Uterus (tissue), 4 donors: ENCODE results near the gene EIF4A2. TPM values are rescaled to one million over a fixed set of nuclear protein-coding genes. Genes with fewer than 3 reads are reported as not detected.
A peak's percentile ranks its signal among the peaks of the same experiment; 100 is the strongest.

Experiments
- DNase-seq, 2 donors: peaks; one replicate each; pipeline ENCODE4 v3.0.0-alpha.2; 2019 to 2020
- H3K27ac ChIP-seq, 2 donors: fragments of 200-600 bp; sonication (generic); 1 replicate in 1 of 2; 2 replicates in 1 of 2; pipeline ENCODE4 v1.5.1; 2016 to 2018
- H3K27me3 ChIP-seq, 2 donors: fragments of 200-600 bp; sonication (generic); one replicate each; pipeline ENCODE4 v1.5.1; 2018 to 2019; ENCODE audit warnings: control low read depth in 1 of 2
- H3K36me3 ChIP-seq, 2 donors: fragments of 200-600 bp; sonication (generic); one replicate each; pipeline ENCODE4 v1.5.1; 2019; ENCODE audit warnings: control low read depth in 1 of 2
- H3K4me1 ChIP-seq, 2 donors: fragments of 200-600 bp; sonication (generic); one replicate each; pipeline ENCODE4 v1.5.1; 2018 to 2019; ENCODE audit warnings: control low read depth in 1 of 2
- H3K4me3 ChIP-seq, 2 donors: fragments of 200-600 bp; sonication (generic); 1 replicate in 1 of 2; 2 replicates in 1 of 2; pipeline ENCODE4 v1.5.1; 2018 to 2019; ENCODE audit warnings: mild to moderate bottlenecking in 1 of 2
- H3K9me3 ChIP-seq, 2 donors: fragments of 200-600 bp; sonication (generic); one replicate each; pipeline ENCODE4 v1.5.1; 2019; ENCODE audit warnings: control low read depth in 1 of 2
- POLR2A ChIP-seq, 2 donors: fragments of 450-650 bp; IDR thresholded peaks; one replicate each; pipeline ENCODE4 v1.6.1; 2016; ENCODE audit warnings: antibody characterized with exemption in 2 of 2, mild to moderate bottlenecking in 1 of 2, moderate library complexity in 1 of 2
- intact Hi-C: fragments of 100-400 bp; cut with DNase I; formaldehyde crosslinking; loops from one replicate; pipeline ENCODE4 v1.15.1; 2023; ENCODE audit warnings: low total_unique reads
- total RNA-seq, 4 donors: library from RNA; depleted of rRNA in 3 of 4; stranded (reverse); fragments of >200 nt in 3 of 4; gene quantifications; one replicate each; pipeline versions ENCODE4 v1.1.0 to v1.2.4, GENCODE V29; 2014 to 2023
- TF ChIP-seq, protein P1 (sequence below), 4 experiments: fragments of 200-600 bp in 2 of 4; fragments of 450-650 bp in 2 of 4; sonication (generic) in 2 of 4; IDR thresholded peaks; one replicate each; pipeline ENCODE4 v1.5.1; 2016 to 2019; ENCODE audit warnings: antibody characterized with exemption in 4 of 4, mild to moderate bottlenecking in 2 of 4, moderate library complexity in 1 of 4
- donor health status: DM: yes; HTN: yes; CAD: no.

Gene EIF4A2
- total RNA-seq, 4 donors from 2014 or later = 429 to 1,121 (median 514) TPM

- Histone ChIP-seq H3K36me3 (no peaks in the 10 kb centered on the region), H3K27me3 (no peaks in the 10 kb centered on the region), H3K27ac (no peak overlapping the region), H3K4me3 (no peak overlapping the region), H3K4me1 (no peaks in the 10 kb centered on the region), H3K9me3 (no peaks in the 10 kb centered on the region)
- DNase-seq = no peak
- TF ChIP-seq POLR2A (IDR thresholded peaks at IDR 0.05) = no peak
- TF ChIP-seq, protein P1, sequence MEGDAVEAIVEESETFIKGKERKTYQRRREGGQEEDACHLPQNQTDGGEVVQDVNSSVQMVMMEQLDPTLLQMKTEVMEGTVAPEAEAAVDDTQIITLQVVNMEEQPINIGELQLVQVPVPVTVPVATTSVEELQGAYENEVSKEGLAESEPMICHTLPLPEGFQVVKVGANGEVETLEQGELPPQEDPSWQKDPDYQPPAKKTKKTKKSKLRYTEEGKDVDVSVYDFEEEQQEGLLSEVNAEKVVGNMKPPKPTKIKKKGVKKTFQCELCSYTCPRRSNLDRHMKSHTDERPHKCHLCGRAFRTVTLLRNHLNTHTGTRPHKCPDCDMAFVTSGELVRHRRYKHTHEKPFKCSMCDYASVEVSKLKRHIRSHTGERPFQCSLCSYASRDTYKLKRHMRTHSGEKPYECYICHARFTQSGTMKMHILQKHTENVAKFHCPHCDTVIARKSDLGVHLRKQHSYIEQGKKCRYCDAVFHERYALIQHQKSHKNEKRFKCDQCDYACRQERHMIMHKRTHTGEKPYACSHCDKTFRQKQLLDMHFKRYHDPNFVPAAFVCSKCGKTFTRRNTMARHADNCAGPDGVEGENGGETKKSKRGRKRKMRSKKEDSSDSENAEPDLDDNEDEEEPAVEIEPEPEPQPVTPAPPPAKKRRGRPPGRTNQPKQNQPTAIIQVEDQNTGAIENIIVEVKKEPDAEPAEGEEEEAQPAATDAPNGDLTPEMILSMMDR (IDR thresholded peaks at IDR 0.05) = no peak
- intact Hi-C loops = no loop called here
Measured at GRCh38 chr3:186775999-186776398, 7.4 kb upstream of the EIF4A2 start.

GRCh38 chr3:186779204-186779603 lies 4.2 kb upstream of the EIF4A2 start:
- Histone ChIP-seq H3K36me3 (no peaks in the 10 kb centered on the region), H3K9me3 (no peaks in the 10 kb centered on the region), H3K27me3 (no peaks in the 10 kb centered on the region), H3K4me1 (peaks cover 0 to 6% of the 10 kb centered on the region in 2 donors), H3K4me3 (no peak overlapping the region), H3K27ac (no peak overlapping the region)
- TF ChIP-seq POLR2A (IDR thresholded peaks at IDR 0.05) = no peak
- TF ChIP-seq, protein P1 (IDR thresholded peaks at IDR 0.05) = no peak
- intact Hi-C loops = no loop called here
- DNase-seq = no peak

- intact Hi-C loops = no loop called here
- Histone ChIP-seq H3K36me3 (no peaks in the 10 kb centered on the region), H3K27me3 (no peaks in the 10 kb centered on the region), H3K27ac (peak overlapping the region; percentile 97 to 100), H3K9me3 (no peaks in the 10 kb centered on the region), H3K4me1 (peaks cover 0 to 23% of the 10 kb centered on the region in 2 donors), H3K4me3 (peak overlapping the region; percentile 79 to 84)
- TF ChIP-seq POLR2A (IDR thresholded peaks at IDR 0.05) = no peak
- TF ChIP-seq, protein P1 (IDR thresholded peaks at IDR 0.05) = no peak
- DNase-seq = no peak
Measured at GRCh38 chr3:186782542-186783057, 777 bp upstream of the EIF4A2 start.

DNA sequence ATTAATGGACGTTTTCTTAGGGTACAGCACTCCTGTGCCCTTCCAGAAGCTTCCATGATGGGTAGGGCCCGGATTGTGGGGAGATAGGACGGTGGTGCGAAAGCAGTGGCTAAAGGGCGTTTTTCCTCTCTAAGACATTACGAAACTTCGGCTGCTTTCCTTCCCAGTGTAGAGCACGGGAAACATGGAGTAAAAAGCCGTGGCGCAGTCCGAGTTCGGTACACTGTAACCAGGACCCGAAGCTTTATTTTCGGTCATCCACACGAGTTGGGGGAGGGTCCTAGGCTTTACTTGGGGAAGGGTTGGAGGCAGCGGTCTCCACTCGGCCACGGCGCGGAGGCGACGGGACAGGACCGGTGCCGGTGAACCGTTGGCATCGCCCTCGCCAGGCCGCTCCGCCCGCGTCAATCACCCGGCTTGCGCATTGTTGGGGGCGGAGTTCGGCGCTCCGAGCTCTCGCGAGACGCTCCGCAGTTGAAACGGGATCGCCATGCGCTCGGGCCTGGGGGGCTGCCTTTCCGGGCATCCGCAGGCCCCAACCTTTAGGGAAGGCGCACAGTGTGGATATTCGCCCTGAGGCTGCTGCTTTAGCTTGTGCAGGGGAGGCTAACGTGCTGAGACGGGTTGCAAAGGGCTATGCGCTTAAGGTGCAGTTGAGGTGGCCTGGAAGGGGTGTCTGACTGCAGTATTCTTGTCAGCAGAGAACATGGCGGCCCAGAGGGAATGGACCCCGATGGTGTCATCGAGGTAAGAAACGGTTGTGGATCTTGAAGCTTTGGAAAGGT lies 546 bp downstream of the EIF4A2 start:
- intact Hi-C loops = no loop called here
- no peaks in the 10 kb centered on the region for H3K36me3 ChIP-seq
- TF ChIP-seq POLR2A (IDR thresholded peaks at IDR 0.05) = peak; percentile 84 to 93
- TF ChIP-seq, protein P1 (IDR thresholded peaks at IDR 0.05) = no peak
- no peaks in the 10 kb centered on the region for H3K27me3 ChIP-seq
- DNase-seq = peak; percentile 81 to 86
- H3K4me3 ChIP-seq = peak overlapping the region; percentile 79 to 84
- H3K4me1 ChIP-seq = peaks cover 0 to 23% of the 10 kb centered on the region in 2 donors
- no peaks in the 10 kb centered on the region for H3K9me3 ChIP-seq
- peak overlapping the region; percentile 97 to 100 for H3K27ac ChIP-seq

DNA sequence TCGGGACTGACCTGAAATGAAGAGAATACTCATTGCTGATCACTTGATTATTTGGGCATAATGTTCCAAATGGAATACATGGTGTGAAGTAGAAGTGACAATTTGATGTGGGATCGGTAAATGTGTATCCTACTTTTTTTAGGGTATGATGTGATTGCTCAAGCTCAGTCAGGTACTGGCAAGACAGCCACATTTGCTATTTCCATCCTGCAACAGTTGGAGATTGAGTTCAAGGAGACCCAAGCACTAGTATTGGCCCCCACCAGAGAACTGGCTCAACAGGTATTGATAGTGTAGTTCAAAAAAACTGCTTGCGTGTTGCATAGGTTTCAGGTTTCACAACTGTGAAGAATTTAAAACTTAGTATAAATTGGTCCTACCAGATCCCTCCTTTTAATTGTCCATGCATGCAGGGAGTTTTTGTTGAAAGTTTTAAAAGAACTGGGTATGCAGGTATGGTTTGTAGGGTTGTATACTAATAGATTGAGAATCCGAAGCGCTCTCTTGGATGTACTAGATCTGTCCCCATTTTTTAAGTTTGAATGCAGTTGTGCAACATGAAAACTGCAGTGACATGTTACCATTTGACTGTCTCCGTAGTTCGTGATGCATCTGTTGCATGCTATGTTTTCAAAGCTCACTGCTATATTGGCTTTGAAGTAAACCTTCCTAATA lies 1.6 kb downstream of the EIF4A2 start:
- peak overlapping the region; percentile 79 to 84 for H3K4me3 ChIP-seq
- no peaks in the 10 kb centered on the region for H3K9me3 ChIP-seq
- TF ChIP-seq POLR2A (IDR thresholded peaks at IDR 0.05) = no peak
- intact Hi-C loops = no loop called here
- DNase-seq = no peak
- no peaks in the 10 kb centered on the region for H3K36me3 ChIP-seq
- H3K27ac ChIP-seq = peak overlapping the region; percentile 97 to 100
- no peaks in the 10 kb centered on the region for H3K27me3 ChIP-seq
- peaks cover 0 to 23% of the 10 kb centered on the region in 2 donors for H3K4me1 ChIP-seq
